Natural killer cell (primary cell): ENCODE measurements around the gene ELFN2. TPM values are rescaled to one million over a fixed set of nuclear protein-coding genes. Genes with fewer than 3 reads are reported as not detected.

Experiments used
- ATAC-seq, 3 donors: fragments of 150-1000 bp in 2 of 3; fragments of 200-7000 bp in 1 of 3; cut with Tn5 transposase; 1 replicate in 1 of 3; 2 replicates in 2 of 3; pipeline ENCODE4 v1.10.0; 2021; ENCODE audit warnings: mild to moderate bottlenecking in 2 of 3, moderate library complexity in 2 of 3
- DNase-seq, 2 donors: peaks; one replicate each; pipeline versions ENCODE4 v3.0.0 to v3.0.0-alpha.2; 2013 to 2021; ENCODE audit warnings: mixed read lengths in 1 of 2
- H3K27ac ChIP-seq: one replicate; pipeline ENCODE4 v1.5.1; 2013; ENCODE audit warnings: mild to moderate bottlenecking, low read length
- H3K27me3 ChIP-seq: one replicate; pipeline ENCODE4 v1.6.1; 2013; ENCODE audit warnings: low read length; ENCODE audit not compliant: control insufficient read depth, insufficient read depth
- H3K36me3 ChIP-seq: one replicate; pipeline ENCODE4 v1.6.1; 2013; ENCODE audit warnings: low read length; ENCODE audit not compliant: control insufficient read depth, insufficient read depth
- H3K4me1 ChIP-seq: one replicate; pipeline ENCODE4 v1.6.1; 2013; ENCODE audit warnings: low read length; ENCODE audit not compliant: control insufficient read depth, insufficient read depth
- H3K4me3 ChIP-seq: one replicate; pipeline ENCODE4 v1.5.1; 2013; ENCODE audit warnings: low read length
- H3K9me3 ChIP-seq: one replicate; pipeline ENCODE4 v1.6.1; 2013; ENCODE audit warnings: low read length; ENCODE audit not compliant: control insufficient read depth, insufficient read depth
- H3K27ac Mint-ChIP-seq, 2 donors: one replicate each; pipeline ENCODE4 v1.8.0; 2022; ENCODE audit warnings: mild to moderate bottlenecking in 2 of 2, mixed read lengths in 2 of 2, moderate library complexity in 1 of 2
- H3K27me3 Mint-ChIP-seq, 2 donors: one replicate each; pipeline ENCODE4 v1.8.0; 2022; ENCODE audit warnings: low read depth in 2 of 2, mixed read lengths in 2 of 2
- H3K36me3 Mint-ChIP-seq: one replicate; pipeline ENCODE4 v1.8.0; 2022; ENCODE audit warnings: mixed read lengths
- H3K4me1 Mint-ChIP-seq, 2 donors: one replicate each; pipeline ENCODE4 v1.8.0; 2022; ENCODE audit warnings: mixed read lengths in 2 of 2
- H3K4me3 Mint-ChIP-seq: one replicate; pipeline ENCODE4 v1.8.0; 2022; ENCODE audit warnings: mild to moderate bottlenecking, moderate library complexity, mixed read lengths
- H3K9me3 Mint-ChIP-seq, 2 donors: one replicate each; pipeline ENCODE4 v1.8.0; 2022; ENCODE audit warnings: mixed read lengths in 2 of 2
- CTCF ChIP-seq: fragments of 200-600 bp; IDR thresholded peaks from one replicate; pipeline ENCODE4 v1.8.0; 2022; ENCODE audit warnings: antibody characterized with exemption
- WGBS: methylation state at CpG from one replicate; pipeline ENCODE4 v1.1.7; 2013; ENCODE audit warnings: missing lambda C conversion rate; ENCODE audit not compliant: insufficient coverage; 5-methylcytosine and 5-hydroxymethylcytosine counted together
- intact Hi-C: fragments of 100-400 bp; cut with micrococcal nuclease; formaldehyde crosslinking; loops from one replicate; pipeline ENCODE4 v1.14.2; 2022
- total RNA-seq, 4 donors: library from RNA; stranded (reverse); fragments of 120-200 nt in 1 of 4; gene quantifications; one replicate each; pipeline versions ENCODE4 v1.2.3 to v1.2.4, GENCODE V29; 2013 to 2022

The ELFN2 gene
- total RNA-seq, 3 donors from 2014 or later (not counting 1 experiment from before 2014, with no cell fraction given) = 0.33 to 0.49 (median 0.36) TPM

GRCh38 chr22:37456346-37456745, 29.1 kb upstream of the ELFN2 start:
- Mint-ChIP-seq H3K27me3 (no peaks in the 10 kb centered on the region), H3K9me3 (no peaks in the 10 kb centered on the region), H3K4me1 (peaks cover 5 to 17% of the 10 kb centered on the region in 2 donors), H3K4me3 (no peak overlapping the region), H3K36me3 (no peaks in the 10 kb centered on the region), H3K27ac (no peak overlapping the region)
- intact Hi-C loops = loop anchor here (2.0 kb wide), 2 partner anchors 290 to 378 kb away; no protein-coding TSS in a partner anchor
- TF ChIP-seq CTCF = no peak
- H3K9me3 ChIP-seq = no peaks in the 10 kb centered on the region
- DNase-seq (no peak), ATAC-seq (no peak)
- no peaks in the 10 kb centered on the region for H3K36me3 ChIP-seq
- no peaks in the 10 kb centered on the region for H3K27me3 ChIP-seq
- no peak overlapping the region for H3K4me3 ChIP-seq
- H3K27ac ChIP-seq = no peak overlapping the region
- 91% methylated on average over 17 of the region's 17 CpGs for WGBS
- no peaks in the 10 kb centered on the region for H3K4me1 ChIP-seq

GRCh38 chr22:37455896-37456295, 28.6 kb upstream of the ELFN2 start:
- WGBS = 92% methylated on average over 14 of the region's 14 CpGs
- Histone ChIP-seq H3K9me3 (no peaks in the 10 kb centered on the region), H3K4me1 (no peaks in the 10 kb centered on the region), H3K27me3 (no peaks in the 10 kb centered on the region), H3K36me3 (no peaks in the 10 kb centered on the region), H3K27ac (no peak overlapping the region), H3K4me3 (no peak overlapping the region)
- Mint-ChIP-seq H3K27me3 (no peaks in the 10 kb centered on the region), H3K4me3 (no peak overlapping the region), H3K36me3 (no peaks in the 10 kb centered on the region), H3K27ac (no peak overlapping the region), H3K9me3 (no peaks in the 10 kb centered on the region), H3K4me1 (peaks cover 5 to 17% of the 10 kb centered on the region in 2 donors)
- TF ChIP-seq CTCF = no peak
- intact Hi-C loops = loop anchor here (2.0 kb wide), 2 partner anchors 289 to 377 kb away; no protein-coding TSS in a partner anchor
- no peak for DNase-seq
- ATAC-seq = no peak

GRCh38 chr22:37454857-37455686, 27.8 kb upstream of the ELFN2 start:
- H3K4me3 Mint-ChIP-seq = no peak overlapping the region
- no peak overlapping the region for H3K27ac Mint-ChIP-seq
- H3K36me3 ChIP-seq = no peaks in the 10 kb centered on the region
- H3K4me1 Mint-ChIP-seq = peaks cover 5 to 17% of the 10 kb centered on the region in 2 donors
- 75% methylated on average over 17 of the region's 21 CpGs for WGBS
- H3K9me3 ChIP-seq = no peaks in the 10 kb centered on the region
- H3K4me1 ChIP-seq = no peaks in the 10 kb centered on the region
- H3K27me3 ChIP-seq = no peaks in the 10 kb centered on the region
- H3K27me3 Mint-ChIP-seq = no peaks in the 10 kb centered on the region
- intact Hi-C loops = no loop called here
- no peak overlapping the region for H3K4me3 ChIP-seq
- no peak for TF ChIP-seq CTCF
- H3K36me3 Mint-ChIP-seq = no peaks in the 10 kb centered on the region
- H3K27ac ChIP-seq = no peak overlapping the region
- peak in 1 of 3 donors; percentile 38 for ATAC-seq
- no peak for DNase-seq
- no peaks in the 10 kb centered on the region for H3K9me3 Mint-ChIP-seq
